Neuronal stem cell (in vitro differentiated cells): ENCODE measurements around the gene SKIC2.

ENCODE experiments used
- DNase-seq: peaks from one replicate; pipeline ENCODE4 v3.0.0-alpha.2; 2013; ENCODE audit warnings: low spot score
- H2AFZ ChIP-seq: one replicate; pipeline ENCODE4 v1.6.1; 2013; ENCODE audit warnings: mild to moderate bottlenecking, low read length, inconsistent platforms
- H2AK5ac ChIP-seq: 2 replicates; pipeline ENCODE4 v1.6.1; 2013; ENCODE audit warnings: low read depth, mild to moderate bottlenecking, inconsistent platforms, low read length, moderate library complexity, mixed read lengths
- H2BK120ac ChIP-seq: 2 replicates; pipeline ENCODE4 v1.6.1; 2013; ENCODE audit warnings: low read depth, mild to moderate bottlenecking, inconsistent platforms, low read length, moderate library complexity, mixed read lengths
- H2BK12ac ChIP-seq: one replicate; pipeline ENCODE4 v1.6.1; 2013; ENCODE audit warnings: low read length, inconsistent platforms
- H2BK15ac ChIP-seq: 2 replicates; pipeline ENCODE4 v1.6.1; 2013; ENCODE audit warnings: mild to moderate bottlenecking, low read length, inconsistent platforms, mixed read lengths
- H2BK5ac ChIP-seq: one replicate; pipeline ENCODE4 v1.6.1; 2013; ENCODE audit warnings: inconsistent platforms, mild to moderate bottlenecking, low read length, moderate library complexity
- H3K14ac ChIP-seq: one replicate; pipeline ENCODE4 v1.6.1; 2013; ENCODE audit warnings: low read length, inconsistent platforms
- H3K18ac ChIP-seq: 2 replicates; pipeline ENCODE4 v1.6.1; 2013; ENCODE audit warnings: low read length, inconsistent platforms
- H3K23ac ChIP-seq: 2 replicates; pipeline ENCODE4 v1.6.1; 2013; ENCODE audit warnings: low read depth, mild to moderate bottlenecking, mixed read lengths, low read length, inconsistent platforms; ENCODE audit not compliant: poor library complexity
- H3K27ac ChIP-seq: replicated peaks from 3 replicates; pipeline ENCODE4 v1.5.1; 2013; ENCODE audit warnings: low read length, inconsistent platforms
- H3K27me3 ChIP-seq, 3 experiments: 2 replicates each; pipeline ENCODE4 v1.6.1; 2013; ENCODE audit warnings: low read length in 3 of 3, mild to moderate bottlenecking in 2 of 3, inconsistent platforms in 1 of 3, low read depth in 1 of 3, mixed read lengths in 1 of 3, moderate library complexity in 1 of 3; ENCODE audit not compliant: control insufficient read depth in 3 of 3, insufficient read depth in 3 of 3
- H3K36me3 ChIP-seq, 2 donors: replicated peaks in 1 of 2; 2 replicates each; pipeline ENCODE4 v1.6.1; 2013; ENCODE audit warnings: low read length in 2 of 2; ENCODE audit not compliant: control insufficient read depth in 2 of 2, insufficient read depth in 2 of 2
- H3K4ac ChIP-seq: 2 replicates; pipeline ENCODE4 v1.6.1; 2013; ENCODE audit warnings: inconsistent platforms, mild to moderate bottlenecking, low read length, moderate library complexity
- H3K4me1 ChIP-seq, 2 donors: 1 replicate in 1 of 2; 2 replicates in 1 of 2; pipeline ENCODE4 v1.6.1; 2013; ENCODE audit warnings: low read length in 2 of 2, low read depth in 1 of 2; ENCODE audit not compliant: control insufficient read depth in 2 of 2, insufficient read depth in 1 of 2
- H3K4me2 ChIP-seq: one replicate; pipeline ENCODE4 v1.6.1; 2013; ENCODE audit warnings: mild to moderate bottlenecking, low read length, inconsistent platforms; ENCODE audit not compliant: insufficient read depth, poor library complexity, severe bottlenecking
- H3K4me3 ChIP-seq, 2 donors: 2 replicates each; pipeline ENCODE4 v1.5.1; 2013; ENCODE audit warnings: low read length in 2 of 2, mild to moderate bottlenecking in 2 of 2, inconsistent platforms in 1 of 2, moderate library complexity in 1 of 2
- H3K79me1 ChIP-seq: one replicate; pipeline ENCODE4 v1.6.1; 2013; ENCODE audit warnings: low read depth, mild to moderate bottlenecking, inconsistent platforms, low read length, moderate library complexity
- H3K9ac ChIP-seq: one replicate; pipeline ENCODE4 v1.6.1; 2013; ENCODE audit warnings: mild to moderate bottlenecking, low read depth, low read length, inconsistent platforms; ENCODE audit not compliant: poor library complexity
- H3K9me3 ChIP-seq, 2 donors: replicated peaks in 1 of 2; 2 replicates each; pipeline versions ENCODE3 to v1.6.1; 2013; ENCODE audit warnings: low read length in 2 of 2, mild to moderate bottlenecking in 2 of 2, inconsistent platforms in 1 of 2, low read depth in 1 of 2, mixed read lengths in 1 of 2, moderate library complexity in 1 of 2; ENCODE audit not compliant: control insufficient read depth in 2 of 2, insufficient read depth in 1 of 2
- H4K8ac ChIP-seq: one replicate; pipeline ENCODE4 v1.6.1; 2013; ENCODE audit warnings: low read depth, mild to moderate bottlenecking, inconsistent platforms, low read length, moderate library complexity
- H4K91ac ChIP-seq: one replicate; pipeline ENCODE4 v1.6.1; 2013; ENCODE audit warnings: low read length, low read depth, mild to moderate bottlenecking, inconsistent platforms; ENCODE audit not compliant: poor library complexity
- WGBS, 2 donors: extraction: QIAGEN DNeasy Blood & Tissue Kit; methylation state at CpG; one replicate each; pipeline ENCODE4 v1.1.7; 2013; ENCODE audit warnings: missing lambda C conversion rate in 2 of 2, mixed read lengths in 1 of 2; ENCODE audit not compliant: insufficient read length in 2 of 2, insufficient replicate concordance in 1 of 2; ENCODE audit errors: extremely low coverage in 2 of 2; 5-methylcytosine and 5-hydroxymethylcytosine counted together

The SKIC2 gene

GRCh38 chr6:31971279-31971992 lies 12.5 kb downstream of the SKIC2 start:
- H3K79me1 ChIP-seq = peaks cover 7% of the 10 kb centered on the region
- no peak overlapping the region for H4K8ac ChIP-seq
- H4K91ac ChIP-seq = no peak overlapping the region
- H3K27ac ChIP-seq = peak overlapping the region; percentile 99
- peak overlapping the region; percentile 97 for H3K18ac ChIP-seq
- H3K9ac ChIP-seq = peak overlapping the region; percentile 91
- H2BK12ac ChIP-seq = peak overlapping the region; percentile 4
- peak overlapping the region; percentile 87 for H2AFZ ChIP-seq
- DNase-seq = no peak
- peak overlapping the region; percentile 4 for H2BK120ac ChIP-seq
- H2AK5ac ChIP-seq = peak overlapping the region; percentile 54
- peak overlapping the region; percentile 96 for H2BK5ac ChIP-seq
- peak overlapping the region; percentile 98 for H3K23ac ChIP-seq
- H3K4me1 ChIP-seq = peaks cover 11 to 13% of the 10 kb centered on the region in 2 donors
- peak overlapping the region; percentile 78 to 89 for H3K4me3 ChIP-seq
- no peaks in the 10 kb centered on the region for H3K9me3 ChIP-seq
- no peak overlapping the region for H3K4ac ChIP-seq
- H3K27me3 ChIP-seq = no peaks in the 10 kb centered on the region
- H2BK15ac ChIP-seq = peak overlapping the region; percentile 10
- H3K4me2 ChIP-seq = peak overlapping the region; percentile 41
- H3K36me3 ChIP-seq = peaks cover 32 to 58% of the 10 kb centered on the region in 2 donors
- no peak overlapping the region for H3K14ac ChIP-seq
- WGBS, 2 donors = no CpG with 5 or more reads among the region's 29 CpGs

GRCh38 chr6:31971993-31972708 lies 13.2 kb downstream of the SKIC2 start, which contains the start of gene DXO:
TSS of gene DXO (minus strand) at chr6:31972138. CDS start at chr6:31971675, 463 bp downstream.
- WGBS, 2 donors = no CpG with 5 or more reads among the region's 62 CpGs
- Histone ChIP-seq H2BK12ac (peak within 1 kb of the TSS; percentile 73), H3K36me3 (peaks cover 25 to 51% of the 10 kb centered on the region in 2 donors)

GRCh38 chr6:31972709-31973350 lies 13.9 kb downstream of the SKIC2 start:
- WGBS, 2 donors = no CpG with 5 or more reads among the region's 19 CpGs
- Histone ChIP-seq H2AK5ac (peak overlapping the region; percentile 8), H2AFZ (peak overlapping the region; percentile 87), H3K18ac (peak overlapping the region; percentile 97), H3K36me3 (peaks cover 19 to 44% of the 10 kb centered on the region in 2 donors), H2BK12ac (peak overlapping the region; percentile 73), H4K91ac (no peak overlapping the region), H3K9me3 (no peaks in the 10 kb centered on the region), H3K79me1 (peaks cover 7% of the 10 kb centered on the region), H3K4me1 (peaks cover 11 to 13% of the 10 kb centered on the region in 2 donors), H3K27me3 (no peaks in the 10 kb centered on the region), H3K4me3 (peak overlapping the region; percentile 78 to 89), H2BK120ac (peak overlapping the region; percentile 4), H4K8ac (peak overlapping the region; percentile 70), H3K27ac (peak overlapping the region; percentile 99), H3K23ac (peak overlapping the region; percentile 98), H3K4me2 (peak overlapping the region; percentile 89), H3K4ac (peak overlapping the region; percentile 24), H2BK5ac (peak overlapping the region; percentile 96), H3K14ac (no peak overlapping the region), H2BK15ac (peak overlapping the region; percentile 10), H3K9ac (peak overlapping the region; percentile 90)
- DNase-seq = no peak

More at GRCh38 chr6:31971993-31972708, 13.2 kb downstream of the SKIC2 start, which contains the start of gene DXO:
- Histone ChIP-seq H2BK120ac (peak within 1 kb of the TSS; percentile 4), H3K23ac (peak within 1 kb of the TSS; percentile 98), H3K4me3 (peak within 1 kb of the TSS; percentile 78 to 89), H3K4me1 (peaks cover 11 to 13% of the 10 kb centered on the region in 2 donors), H3K9ac (peak within 1 kb of the TSS; percentile 91), H3K14ac (no peak within 1 kb of the TSS), H3K4ac (peak within 1 kb of the TSS; percentile 24), H2BK15ac (peak within 1 kb of the TSS; percentile 10), H2AK5ac (peak within 1 kb of the TSS; percentile 54), H3K27ac (peak within 1 kb of the TSS; percentile 99), H4K8ac (peak within 1 kb of the TSS; percentile 70), H2BK5ac (peak within 1 kb of the TSS; percentile 96), H3K18ac (peak within 1 kb of the TSS; percentile 97), H3K79me1 (peaks cover 7% of the 10 kb centered on the region), H4K91ac (no peak within 1 kb of the TSS), H3K9me3 (no peaks in the 10 kb centered on the region), H3K4me2 (peak within 1 kb of the TSS; percentile 89), H3K27me3 (no peaks in the 10 kb centered on the region), H2AFZ (peak within 1 kb of the TSS; percentile 87)
- DNase-seq = peak; percentile 97
